ENCODE data around the gene PLEKHO2. TPM values are rescaled to one million over a fixed set of nuclear protein-coding genes. Genes with fewer than 3 reads are reported as not detected.

Gene PLEKHO2
- total RNA-seq, 4 donors from 2014 or later, result 41.5 to 103 (median 51.2) TPM

GRCh38 chr15:64861331-64861730 is 19.6 kb downstream of the PLEKHO2 start:
- DNase-seq (ENCODE audit: extremely low spot score), result no peak
- intact Hi-C loops (cut with DNase I), result no loop called here
- H3K27ac ChIP-seq (replicated peaks in 1 of 4), result peak overlapping the region; percentile 32 to 98 (median 70)
- no peaks in the 10 kb centered on the region for H3K27me3 ChIP-seq
- peaks cover 10 to 83% (median 58%) of the 10 kb centered on the region in 4 donors for H3K36me3 ChIP-seq
- H3K9me3 ChIP-seq, result no peaks in the 10 kb centered on the region
- H3K4me3 ChIP-seq, result no peak overlapping the region
- TF ChIP-seq CTCF (IDR thresholded peaks at IDR 0.05), result no peak
- no peak for TF ChIP-seq POLR2A (IDR thresholded peaks at IDR 0.05; ENCODE audit: low read depth)
- no peak for TF ChIP-seq POLR2AphosphoS5 (IDR thresholded peaks at IDR 0.05)
- no peak for TF ChIP-seq EP300 (IDR thresholded peaks at IDR 0.05)
- peaks cover 41 to 89% (median 86%) of the 10 kb centered on the region in 4 donors for H3K4me1 ChIP-seq
- 100% methylated on average over 1 of the region's 11 CpGs for WGBS

GRCh38 chr15:64861960-64862359 is 20.2 kb downstream of the PLEKHO2 start:
- Histone ChIP-seq H3K27me3 (no peaks in the 10 kb centered on the region), H3K4me3 (no peak overlapping the region), H3K9me3 (no peaks in the 10 kb centered on the region), H3K36me3 (peaks cover 11 to 86% (median 64%) of the 10 kb centered on the region in 4 donors), H3K27ac (replicated peaks in 1 of 4) (peak overlapping the region; percentile 32 to 98 (median 70)), H3K4me1 (peaks cover 35 to 88% (median 86%) of the 10 kb centered on the region in 4 donors)
- intact Hi-C loops (cut with DNase I), result no loop called here
- TF ChIP-seq POLR2AphosphoS5 (IDR thresholded peaks at IDR 0.05) (no peak), POLR2A (IDR thresholded peaks at IDR 0.05; ENCODE audit: low read depth) (no peak), EP300 (IDR thresholded peaks at IDR 0.05) (no peak)
- 87% methylated on average over 4 of the region's 4 CpGs for WGBS
- no peak for DNase-seq (ENCODE audit: extremely low spot score)

- intact Hi-C loops (cut with DNase I), result no loop called here
- H3K9me3 ChIP-seq, result no peaks in the 10 kb centered on the region
- H3K4me1 ChIP-seq, result peaks cover 30 to 88% (median 86%) of the 10 kb centered on the region in 4 donors
- no peak for TF ChIP-seq POLR2A (IDR thresholded peaks at IDR 0.05; ENCODE audit: low read depth)
- no peak for TF ChIP-seq CTCF (IDR thresholded peaks at IDR 0.05)
- no peak for TF ChIP-seq POLR2AphosphoS5 (IDR thresholded peaks at IDR 0.05)
- TF ChIP-seq EP300 (IDR thresholded peaks at IDR 0.05), result no peak
- peak overlapping the region in 2 of 4 donors; percentile 50 to 90 for H3K27ac ChIP-seq (replicated peaks in 1 of 4)
- H3K36me3 ChIP-seq, result peaks cover 16 to 90% (median 68%) of the 10 kb centered on the region in 4 donors
- WGBS, result 95% methylated on average over 1 of the region's 1 CpG
- no peaks in the 10 kb centered on the region for H3K27me3 ChIP-seq
- no peak for DNase-seq (ENCODE audit: extremely low spot score)
- no peak overlapping the region for H3K4me3 ChIP-seq
Observed at GRCh38 chr15:64862408-64862807, 20.7 kb downstream of the PLEKHO2 start.

GRCh38 chr15:64864068-64864467 is 22.4 kb downstream of the PLEKHO2 start:
- peaks cover 17 to 89% (median 72%) of the 10 kb centered on the region in 4 donors for H3K36me3 ChIP-seq
- H3K27ac ChIP-seq (replicated peaks in 1 of 4), result peak overlapping the region; percentile 28 to 75 (median 52)
- no peak for TF ChIP-seq CTCF (IDR thresholded peaks at IDR 0.05)
- TF ChIP-seq POLR2A (IDR thresholded peaks at IDR 0.05; ENCODE audit: low read depth), result no peak
- no peak for TF ChIP-seq EP300 (IDR thresholded peaks at IDR 0.05)
- TF ChIP-seq POLR2AphosphoS5 (IDR thresholded peaks at IDR 0.05), result no peak
- intact Hi-C loops (cut with DNase I), result no loop called here
- H3K9me3 ChIP-seq, result no peaks in the 10 kb centered on the region
- peaks cover 18 to 77% (median 72%) of the 10 kb centered on the region in 4 donors for H3K4me1 ChIP-seq
- 86% methylated on average over 1 of the region's 1 CpG for WGBS
- no peaks in the 10 kb centered on the region for H3K27me3 ChIP-seq
- no peak overlapping the region for H3K4me3 ChIP-seq
- DNase-seq (ENCODE audit: extremely low spot score), result no peak

GRCh38 chr15:64865126-64865997 is 23.6 kb downstream of the PLEKHO2 start:
- H3K4me1 ChIP-seq, result peaks cover 14 to 73% (median 59%) of the 10 kb centered on the region in 4 donors
- WGBS, result 97% methylated on average over 9 of the region's 12 CpGs
- no peak for DNase-seq (ENCODE audit: extremely low spot score)
- H3K27ac ChIP-seq (replicated peaks in 1 of 4), result peak overlapping the region; percentile 41 to 75 (median 65)
- no peaks in the 10 kb centered on the region for H3K9me3 ChIP-seq
- TF ChIP-seq POLR2A (IDR thresholded peaks at IDR 0.05; ENCODE audit: low read depth), result no peak
- no peak for TF ChIP-seq CTCF (IDR thresholded peaks at IDR 0.05)
- no peak for TF ChIP-seq POLR2AphosphoS5 (IDR thresholded peaks at IDR 0.05)
- TF ChIP-seq EP300 (IDR thresholded peaks at IDR 0.05), result no peak
- H3K27me3 ChIP-seq, result no peaks in the 10 kb centered on the region
- H3K36me3 ChIP-seq, result peaks cover 17 to 79% (median 65%) of the 10 kb centered on the region in 4 donors
- H3K4me3 ChIP-seq, result no peak overlapping the region
- intact Hi-C loops (cut with DNase I), result no loop called here

Data from esophagus muscularis mucosa (tissue), 4 donors.